Endothelial cell (in vitro differentiated cells): ENCODE measurements around the gene ZBTB20. TPM values are rescaled to one million over a fixed set of nuclear protein-coding genes. Genes with fewer than 3 reads are reported as not detected.

Experiments
- DNase-seq: peaks from one replicate; pipeline ENCODE4 v3.0.0; 2021; ENCODE audit warnings: low spot score
- H3K27ac Mint-ChIP-seq: one replicate; pipeline ENCODE4 v1.8.0; 2021; ENCODE audit warnings: mixed read lengths, inconsistent platforms; ENCODE audit not compliant: unreplicated experiment
- H3K27me3 Mint-ChIP-seq: one replicate; pipeline ENCODE4 v1.8.0; 2021; ENCODE audit warnings: mild to moderate bottlenecking, moderate library complexity, mixed read lengths, inconsistent platforms; ENCODE audit not compliant: unreplicated experiment
- H3K36me3 Mint-ChIP-seq: one replicate; pipeline ENCODE4 v1.8.0; 2021; ENCODE audit warnings: mild to moderate bottlenecking, low read depth, mixed read lengths, inconsistent platforms; ENCODE audit not compliant: unreplicated experiment
- H3K4me1 Mint-ChIP-seq: one replicate; pipeline ENCODE4 v1.8.0; 2021; ENCODE audit warnings: mild to moderate bottlenecking, mixed read lengths, inconsistent platforms; ENCODE audit not compliant: unreplicated experiment
- H3K4me3 Mint-ChIP-seq: one replicate; pipeline ENCODE4 v1.8.0; 2021; ENCODE audit warnings: mild to moderate bottlenecking, mixed read lengths, inconsistent platforms; ENCODE audit not compliant: unreplicated experiment
- H3K9me3 Mint-ChIP-seq: one replicate; pipeline ENCODE4 v1.8.0; 2021; ENCODE audit warnings: mixed read lengths, inconsistent platforms; ENCODE audit not compliant: unreplicated experiment
- CTCF ChIP-seq: fragments of 200-600 bp; sonication (generic); IDR thresholded peaks from one replicate; pipeline ENCODE4 v1.5.0; 2021; ENCODE audit warnings: antibody characterized with exemption; ENCODE audit not compliant: unreplicated experiment
- total RNA-seq: library from RNA; stranded (reverse); fragmentation: NEBNext Ultra II Directional; extraction: Animal tissue kit (Norgen Biotek cat#: 25700); gene quantifications from one replicate; pipeline ENCODE4 v1.2.1, GENCODE V29; 2021; ENCODE audit not compliant: unreplicated experiment

ZBTB20 gene
- total RNA-seq, 1 donor from 2014 or later = 4.2 TPM

GRCh38 chr3:114469070-114469469 is 678.0 kb downstream of the ZBTB20 start:
- TF ChIP-seq CTCF = no peak

GRCh38 chr3:114466816-114467215 is 680.3 kb downstream of the ZBTB20 start:
- TF ChIP-seq CTCF = no peak
- no peaks in the 10 kb centered on the region for H3K9me3 Mint-ChIP-seq
- no peaks in the 10 kb centered on the region for H3K36me3 Mint-ChIP-seq
- no peaks in the 10 kb centered on the region for H3K4me1 Mint-ChIP-seq
- no peak overlapping the region for H3K27ac Mint-ChIP-seq
- H3K27me3 Mint-ChIP-seq = no peaks in the 10 kb centered on the region
- H3K4me3 Mint-ChIP-seq = no peak overlapping the region
- DNase-seq = no peak

More at GRCh38 chr3:114469070-114469469, 678.0 kb downstream of the ZBTB20 start:
- Mint-ChIP-seq H3K9me3 (no peaks in the 10 kb centered on the region), H3K4me3 (no peak overlapping the region), H3K27me3 (no peaks in the 10 kb centered on the region), H3K36me3 (no peaks in the 10 kb centered on the region), H3K4me1 (no peaks in the 10 kb centered on the region), H3K27ac (no peak overlapping the region)
- DNase-seq = no peak

- no peaks in the 10 kb centered on the region for H3K9me3 Mint-ChIP-seq
- no peaks in the 10 kb centered on the region for H3K36me3 Mint-ChIP-seq
- no peak overlapping the region for H3K4me3 Mint-ChIP-seq
- TF ChIP-seq CTCF = no peak
- no peak for DNase-seq
- H3K27me3 Mint-ChIP-seq = no peaks in the 10 kb centered on the region
- H3K27ac Mint-ChIP-seq = no peak overlapping the region
- H3K4me1 Mint-ChIP-seq = no peaks in the 10 kb centered on the region
These were observed 680.8 kb downstream of the ZBTB20 start for GRCh38 chr3:114466251-114466650.

- Mint-ChIP-seq H3K27me3 (no peaks in the 10 kb centered on the region), H3K4me1 (no peaks in the 10 kb centered on the region), H3K36me3 (no peaks in the 10 kb centered on the region), H3K9me3 (no peaks in the 10 kb centered on the region), H3K27ac (no peak overlapping the region), H3K4me3 (no peak overlapping the region)
- DNase-seq = no peak
- TF ChIP-seq CTCF = no peak
These were observed 682.5 kb downstream of the ZBTB20 start for GRCh38 chr3:114464548-114464947.

- Mint-ChIP-seq H3K27ac (no peak overlapping the region), H3K9me3 (no peaks in the 10 kb centered on the region), H3K4me1 (no peaks in the 10 kb centered on the region), H3K4me3 (no peak overlapping the region), H3K36me3 (no peaks in the 10 kb centered on the region), H3K27me3 (no peaks in the 10 kb centered on the region)
- no peak for DNase-seq
- no peak for TF ChIP-seq CTCF
These were observed 684.3 kb downstream of the ZBTB20 start for GRCh38 chr3:114462750-114463149.
